Ramos (cell line): ENCODE data around the gene ZNF438.

ENCODE experiments used
- in situ Hi-C: fragments of 300-500 bp; cut with MboI; formaldehyde crosslinking; loops from one replicate; pipeline ENCODE4 v1.14.3; 2022; ENCODE audit warnings: low sequenced_read_pairs; ENCODE audit not compliant: unreplicated experiment

ZNF438 gene

GRCh38 chr10:31017534-31018355, 13.9 kb downstream of the ZNF438 start:
- in situ Hi-C loops: no loop called here

- in situ Hi-C loops: no loop called here
These were observed 17.3 kb downstream of the ZNF438 start for GRCh38 chr10:31014161-31014875.

GRCh38 chr10:31013331-31013730, 18.3 kb downstream of the ZNF438 start:
- in situ Hi-C loops: no loop called here

- in situ Hi-C loops: no loop called here
These were observed 20.0 kb downstream of the ZNF438 start for GRCh38 chr10:31011665-31012022.

- in situ Hi-C loops: no loop called here
These were observed 20.5 kb downstream of the ZNF438 start for GRCh38 chr10:31011017-31011664.

GRCh38 chr10:31010062-31010461, 21.6 kb downstream of the ZNF438 start:
- in situ Hi-C loops: no loop called here

- in situ Hi-C loops: no loop called here
These were observed 25.8 kb downstream of the ZNF438 start for GRCh38 chr10:31005895-31006294.

GRCh38 chr10:31004611-31005193, 27.0 kb downstream of the ZNF438 start:
- in situ Hi-C loops: no loop called here

GRCh38 chr10:31001740-31002139, 29.9 kb downstream of the ZNF438 start:
- in situ Hi-C loops: no loop called here

GRCh38 chr10:31000867-31001266, 30.8 kb downstream of the ZNF438 start:
- in situ Hi-C loops: no loop called here

GRCh38 chr10:31000071-31000782, 31.4 kb downstream of the ZNF438 start:
- in situ Hi-C loops: no loop called here

GRCh38 chr10:30999070-30999712, 32.5 kb downstream of the ZNF438 start:
- in situ Hi-C loops: no loop called here

GRCh38 chr10:30997536-30998235, 34.0 kb downstream of the ZNF438 start:
- in situ Hi-C loops: no loop called here

GRCh38 chr10:30996481-30997005, 35.1 kb downstream of the ZNF438 start:
- in situ Hi-C loops: no loop called here

GRCh38 chr10:30995081-30995770, 36.4 kb downstream of the ZNF438 start:
- in situ Hi-C loops: no loop called here

GRCh38 chr10:30993155-30993554, 38.5 kb downstream of the ZNF438 start:
- in situ Hi-C loops: no loop called here

- in situ Hi-C loops: no loop called here
These were observed 39.0 kb downstream of the ZNF438 start for GRCh38 chr10:30992681-30993080.

- in situ Hi-C loops: no loop called here
These were observed 40.0 kb downstream of the ZNF438 start for GRCh38 chr10:30991647-30992011.
